ENCODE results near the gene PDRG1. TPM values are rescaled to one million over a fixed set of nuclear protein-coding genes. Genes with fewer than 3 reads are reported as not detected.

PDRG1 gene
- total RNA-seq, 2 donors from 2014 or later = 11.4 to 30.3 TPM

DNA sequence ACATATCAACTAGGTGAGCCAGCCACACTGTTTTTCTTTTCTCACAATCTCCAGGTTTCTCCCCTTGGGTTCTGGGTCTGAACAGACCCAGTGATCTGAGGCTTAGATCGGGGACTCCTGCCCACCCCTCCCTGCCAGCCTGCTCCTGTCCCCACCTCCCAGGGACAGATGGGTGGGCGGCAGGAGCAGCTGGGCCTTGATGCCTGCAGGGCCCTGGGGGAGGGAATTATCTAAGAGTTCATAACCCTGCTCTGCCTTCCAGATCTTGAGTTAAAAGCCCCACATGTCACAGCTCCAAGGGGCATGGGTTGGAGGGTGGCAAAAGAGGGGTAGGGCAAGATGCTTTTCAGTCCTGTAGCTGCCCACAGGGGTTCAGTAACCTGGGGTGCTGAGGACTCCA is 10.9 kb upstream of the PDRG1 start:
- 37% methylated on average over 2 of the region's 2 CpGs for WGBS
- no peak for DNase-seq (ENCODE audit: low spot score)
- H3K36me3 ChIP-seq = no peaks in the 10 kb centered on the region
- H3K4me3 ChIP-seq = no peak overlapping the region
- intact Hi-C loops (cut with DNase I) = no loop called here
- H3K4me1 ChIP-seq (replicated peaks) = no peaks in the 10 kb centered on the region
- no peak overlapping the region for H3K27ac ChIP-seq
- TF ChIP-seq POLR2A (IDR thresholded peaks at IDR 0.05) = no peak
- no peak for TF ChIP-seq POLR2AphosphoS5 (IDR thresholded peaks at IDR 0.05)
- TF ChIP-seq, protein P1, sequence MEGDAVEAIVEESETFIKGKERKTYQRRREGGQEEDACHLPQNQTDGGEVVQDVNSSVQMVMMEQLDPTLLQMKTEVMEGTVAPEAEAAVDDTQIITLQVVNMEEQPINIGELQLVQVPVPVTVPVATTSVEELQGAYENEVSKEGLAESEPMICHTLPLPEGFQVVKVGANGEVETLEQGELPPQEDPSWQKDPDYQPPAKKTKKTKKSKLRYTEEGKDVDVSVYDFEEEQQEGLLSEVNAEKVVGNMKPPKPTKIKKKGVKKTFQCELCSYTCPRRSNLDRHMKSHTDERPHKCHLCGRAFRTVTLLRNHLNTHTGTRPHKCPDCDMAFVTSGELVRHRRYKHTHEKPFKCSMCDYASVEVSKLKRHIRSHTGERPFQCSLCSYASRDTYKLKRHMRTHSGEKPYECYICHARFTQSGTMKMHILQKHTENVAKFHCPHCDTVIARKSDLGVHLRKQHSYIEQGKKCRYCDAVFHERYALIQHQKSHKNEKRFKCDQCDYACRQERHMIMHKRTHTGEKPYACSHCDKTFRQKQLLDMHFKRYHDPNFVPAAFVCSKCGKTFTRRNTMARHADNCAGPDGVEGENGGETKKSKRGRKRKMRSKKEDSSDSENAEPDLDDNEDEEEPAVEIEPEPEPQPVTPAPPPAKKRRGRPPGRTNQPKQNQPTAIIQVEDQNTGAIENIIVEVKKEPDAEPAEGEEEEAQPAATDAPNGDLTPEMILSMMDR (IDR thresholded peaks at IDR 0.05) = no peak
- no peaks in the 10 kb centered on the region for H3K9me3 ChIP-seq
- peaks cover 7% of the 10 kb centered on the region for H3K27me3 ChIP-seq (replicated peaks; ENCODE audit: insufficient read depth)

DNA sequence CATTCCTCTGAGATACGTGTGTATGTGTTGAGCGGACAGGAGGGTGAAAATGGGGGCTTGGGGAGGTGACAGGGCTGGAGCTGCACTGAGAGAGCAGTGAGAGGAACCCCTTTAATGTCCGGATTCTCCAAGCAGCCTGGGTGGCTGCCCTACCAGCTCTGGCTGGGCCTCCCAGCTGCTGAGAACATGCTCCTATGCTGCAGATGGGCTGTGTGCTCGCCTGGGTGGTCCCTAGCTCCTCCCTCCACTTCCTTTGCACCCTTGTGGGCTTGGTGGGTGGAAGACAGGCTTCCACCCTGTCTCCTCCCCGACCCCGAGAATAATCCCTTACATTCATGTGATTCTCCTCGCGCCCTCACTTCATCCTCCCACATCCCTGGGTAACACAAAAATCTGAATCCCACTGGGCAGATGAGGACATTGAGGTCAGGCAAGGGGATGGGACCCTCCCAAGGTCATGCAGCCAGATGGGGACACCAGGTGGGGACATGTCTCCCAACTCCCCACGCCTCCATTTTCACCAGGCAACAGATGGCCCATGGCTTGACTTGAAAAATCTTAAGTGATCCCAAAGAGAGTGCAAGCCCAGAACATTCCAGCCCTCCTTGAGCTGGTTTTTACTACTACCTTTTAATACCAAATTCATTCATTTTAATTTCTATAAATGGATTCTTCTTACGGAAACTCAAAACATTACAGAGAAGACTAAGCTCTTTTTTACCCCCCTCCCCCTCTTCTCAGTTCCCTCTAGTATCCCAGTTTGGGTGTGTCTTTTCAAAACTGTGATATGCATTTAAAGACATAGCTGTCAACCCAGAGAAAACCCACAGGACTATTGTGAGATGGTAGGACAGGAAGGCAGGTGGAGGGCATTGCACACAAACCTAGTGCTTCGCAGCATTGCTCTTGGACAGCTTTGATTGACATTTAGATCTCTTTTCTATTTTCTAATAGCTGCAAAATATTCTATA is 5.0 kb upstream of the PDRG1 start:
- Histone ChIP-seq H3K4me3 (no peak overlapping the region), H3K36me3 (no peaks in the 10 kb centered on the region), H3K27ac (no peak overlapping the region), H3K27me3 (replicated peaks; ENCODE audit: insufficient read depth) (peaks cover 3% of the 10 kb centered on the region), H3K4me1 (replicated peaks) (no peaks in the 10 kb centered on the region), H3K9me3 (no peaks in the 10 kb centered on the region)
- no peak for DNase-seq (ENCODE audit: low spot score)
- TF ChIP-seq POLR2A (IDR thresholded peaks at IDR 0.05) (no peak), POLR2AphosphoS5 (IDR thresholded peaks at IDR 0.05) (no peak)
- TF ChIP-seq, protein P1 (IDR thresholded peaks at IDR 0.05) = no peak
- intact Hi-C loops (cut with DNase I) = loop anchor here (10.0 kb wide), 1 partner anchor 132 kb away; no protein-coding TSS in a partner anchor
- WGBS = 51% methylated on average over 11 of the region's 11 CpGs

DNA sequence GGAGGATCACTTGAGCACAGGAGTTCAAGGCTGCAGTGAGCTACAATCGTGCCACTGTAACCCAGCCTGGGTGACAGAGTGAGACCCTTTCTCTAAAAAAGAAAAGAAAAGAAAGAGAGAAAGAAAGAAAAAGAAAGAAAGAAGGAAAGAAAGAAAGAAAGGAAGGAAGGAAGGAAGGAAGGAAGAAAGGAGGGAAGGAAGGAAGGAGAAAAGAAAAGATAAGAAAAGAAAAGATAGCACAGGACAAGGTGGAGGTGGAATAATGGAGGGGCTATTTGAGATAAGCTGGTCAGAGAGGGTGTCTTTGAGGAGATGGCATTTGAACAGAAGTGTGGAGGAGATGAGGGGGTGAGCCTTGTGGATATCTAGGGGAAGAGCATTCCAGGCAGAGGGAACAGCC is 2.7 kb upstream of the PDRG1 start:
- Histone ChIP-seq H3K9me3 (no peaks in the 10 kb centered on the region), H3K4me3 (no peak overlapping the region), H3K36me3 (no peaks in the 10 kb centered on the region), H3K27ac (no peak overlapping the region), H3K4me1 (replicated peaks) (peaks cover 3% of the 10 kb centered on the region), H3K27me3 (replicated peaks; ENCODE audit: insufficient read depth) (peaks cover 3% of the 10 kb centered on the region)
- TF ChIP-seq, protein P1 (IDR thresholded peaks at IDR 0.05) = no peak
- TF ChIP-seq POLR2A (IDR thresholded peaks at IDR 0.05) = no peak
- TF ChIP-seq POLR2AphosphoS5 (IDR thresholded peaks at IDR 0.05) = no peak
- DNase-seq (ENCODE audit: low spot score) = no peak
- intact Hi-C loops (cut with DNase I) = loop anchor here (10.0 kb wide), 1 partner anchor 130 kb away; no protein-coding TSS in a partner anchor
- 70% methylated on average over 1 of the region's 1 CpG for WGBS

DNA sequence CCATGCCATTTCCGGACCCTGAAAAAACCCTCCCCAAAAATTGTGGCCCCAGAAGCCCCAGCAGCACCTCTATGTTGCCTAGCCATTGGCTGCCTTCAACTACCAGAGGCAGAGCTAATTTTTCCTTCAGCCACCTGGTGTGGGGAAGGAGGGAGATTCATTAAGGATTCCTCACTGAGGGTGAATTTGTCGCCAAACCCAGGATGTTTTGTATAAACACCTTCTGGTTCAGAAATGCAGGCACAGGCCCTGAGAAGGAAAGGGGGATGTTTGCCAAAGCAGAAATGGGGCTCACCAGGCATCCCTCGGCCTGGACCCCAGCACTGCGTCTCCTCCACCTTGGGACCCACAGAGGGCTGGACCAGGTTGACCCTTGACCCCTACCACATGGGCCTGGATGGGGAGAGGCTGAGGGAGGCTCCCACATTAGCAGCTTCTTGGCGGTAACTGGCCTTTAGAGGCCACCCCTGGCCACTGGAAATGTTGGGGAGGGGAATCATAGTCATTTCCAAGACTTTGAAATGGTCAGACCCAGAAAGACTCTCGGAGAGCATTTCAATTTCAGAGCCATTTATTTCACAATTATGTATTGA is 1.8 kb upstream of the PDRG1 start:
- Histone ChIP-seq H3K4me3 (no peak overlapping the region), H3K27ac (no peak overlapping the region), H3K36me3 (no peaks in the 10 kb centered on the region), H3K9me3 (no peaks in the 10 kb centered on the region), H3K27me3 (replicated peaks; ENCODE audit: insufficient read depth) (peaks cover 3% of the 10 kb centered on the region), H3K4me1 (replicated peaks) (peaks cover 3% of the 10 kb centered on the region)
- DNase-seq (ENCODE audit: low spot score) = no peak
- intact Hi-C loops (cut with DNase I) = loop anchor here (2.0 to 10.0 kb wide), 2 partner anchors 99 to 129 kb away; no protein-coding TSS in a partner anchor
- TF ChIP-seq POLR2AphosphoS5 (IDR thresholded peaks at IDR 0.05) (no peak), POLR2A (IDR thresholded peaks at IDR 0.05) (no peak)
- WGBS = 82% methylated on average over 6 of the region's 6 CpGs

DNA sequence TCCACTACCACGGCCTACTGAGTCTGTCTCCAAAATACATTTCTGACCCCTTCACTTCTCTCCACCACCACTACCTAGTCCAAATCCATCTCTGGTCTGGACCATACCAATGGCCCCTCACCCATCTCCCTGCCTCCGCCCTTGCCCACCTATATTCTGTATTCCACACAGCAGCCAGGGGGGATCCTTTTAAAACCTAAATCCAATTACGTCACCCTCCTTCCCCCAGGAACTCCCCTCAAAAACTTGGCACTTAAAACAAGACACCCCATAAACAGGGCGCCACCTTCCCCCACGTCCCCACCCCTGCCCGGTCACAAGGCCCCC is 680 bp downstream of the PDRG1 start:
- Histone ChIP-seq H3K27ac (peak overlapping the region; percentile 48 to 68), H3K9me3 (no peaks in the 10 kb centered on the region), H3K4me3 (peak overlapping the region; percentile 64 to 82), H3K4me1 (replicated peaks) (peaks cover 3% of the 10 kb centered on the region), H3K27me3 (replicated peaks; ENCODE audit: insufficient read depth) (no peaks in the 10 kb centered on the region), H3K36me3 (peaks cover 0 to 17% of the 10 kb centered on the region in 2 donors)
- TF ChIP-seq POLR2AphosphoS5 (IDR thresholded peaks at IDR 0.05) (no peak), POLR2A (IDR thresholded peaks at IDR 0.05) (no peak)
- TF ChIP-seq, protein P1 (IDR thresholded peaks at IDR 0.05) = no peak
- DNase-seq (ENCODE audit: low spot score) = no peak
- 4% methylated on average over 6 of the region's 6 CpGs for WGBS
- intact Hi-C loops (cut with DNase I) = loop anchor here (10.0 kb wide), 1 partner anchor 126 kb away; no protein-coding TSS in a partner anchor

Measured in prostate gland (tissue), 2 donors.